Stimulated activated CD4-positive, alpha-beta T cell treated with anti-CD3 and anti-CD28 coated beads, Interleukin-1b, Interleukin-23, amount 100 ng/mL, for 24 hours (primary cell): ENCODE measurements around the gene SMURF2.
A peak's percentile ranks its signal among the peaks of the same experiment; 100 is the strongest.

Source experiments
- DNase-seq, 4 experiments: peaks; one replicate each; pipeline ENCODE4 v3.0.0-alpha.2; 2020; ENCODE audit warnings: low read depth in 4 of 4, low spot score in 1 of 4

The SMURF2 gene

GRCh38 chr17:64504769-64505339, 157.3 kb downstream of the SMURF2 start:
- DNase-seq: no peak

DNA sequence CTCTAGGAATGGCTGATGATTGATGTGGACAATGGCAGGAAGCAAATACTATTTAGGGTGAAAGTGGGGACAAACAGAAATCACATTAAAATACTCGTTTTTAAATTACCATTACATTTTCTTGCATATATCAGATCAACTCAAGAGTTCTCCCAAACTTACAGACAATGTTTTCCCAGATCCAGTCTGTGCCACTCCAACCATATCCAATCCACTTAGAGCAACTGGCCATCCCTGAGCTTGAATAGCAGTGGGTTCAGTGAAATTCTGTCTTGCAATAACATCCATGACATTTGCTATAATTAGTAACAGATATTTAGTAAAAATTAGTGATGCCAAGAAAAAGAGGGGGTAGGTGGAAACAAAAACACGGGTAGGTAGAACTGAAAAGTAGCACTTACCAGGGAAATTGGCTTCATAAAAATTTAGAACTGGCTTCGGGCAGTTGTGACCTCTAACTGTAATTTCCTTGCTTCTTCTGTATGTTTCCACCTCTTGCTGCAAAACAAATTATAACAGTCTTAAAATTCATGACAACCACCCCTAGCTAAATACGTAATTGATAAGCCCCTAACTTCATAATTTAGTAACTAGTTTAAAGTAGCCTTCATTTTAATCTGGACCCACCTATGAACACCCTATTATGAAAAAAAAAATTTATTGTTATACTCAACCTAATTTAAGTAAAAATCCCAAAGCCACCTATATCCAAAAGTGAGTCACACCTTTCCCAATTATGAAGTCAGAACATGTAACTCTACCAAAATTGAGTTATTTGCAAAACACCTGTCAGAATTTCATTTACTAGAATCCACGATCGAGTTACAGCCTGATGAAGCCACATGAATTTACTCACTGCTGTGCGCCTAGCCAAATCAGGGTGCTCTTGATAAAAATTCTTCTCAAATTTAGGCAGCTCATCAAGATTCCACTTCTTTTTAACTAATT, 158.0 kb downstream of the SMURF2 start:
- DNase-seq: no peak

- no peak for DNase-seq
Observed at GRCh38 chr17:64503341-64503740, 158.8 kb downstream of the SMURF2 start.

DNA sequence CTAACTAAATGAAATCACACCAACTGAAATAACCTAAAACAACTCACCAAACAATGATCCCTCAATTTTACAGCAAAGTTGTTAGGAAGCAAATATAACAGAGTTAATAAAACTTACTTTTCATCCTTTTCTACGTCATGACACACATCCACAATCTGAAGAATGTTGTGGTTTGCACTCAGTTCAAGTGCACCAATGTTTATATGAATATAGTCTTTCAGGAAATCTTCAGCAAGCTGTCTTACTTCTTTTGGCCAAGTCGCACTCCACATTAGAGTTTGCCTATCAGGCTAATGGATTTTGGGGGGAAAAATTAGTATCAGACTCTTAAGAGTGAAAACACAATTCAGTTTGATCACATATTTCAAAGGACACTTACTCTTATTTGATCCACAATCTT, 159.3 kb downstream of the SMURF2 start:
- no peak for DNase-seq

DNA sequence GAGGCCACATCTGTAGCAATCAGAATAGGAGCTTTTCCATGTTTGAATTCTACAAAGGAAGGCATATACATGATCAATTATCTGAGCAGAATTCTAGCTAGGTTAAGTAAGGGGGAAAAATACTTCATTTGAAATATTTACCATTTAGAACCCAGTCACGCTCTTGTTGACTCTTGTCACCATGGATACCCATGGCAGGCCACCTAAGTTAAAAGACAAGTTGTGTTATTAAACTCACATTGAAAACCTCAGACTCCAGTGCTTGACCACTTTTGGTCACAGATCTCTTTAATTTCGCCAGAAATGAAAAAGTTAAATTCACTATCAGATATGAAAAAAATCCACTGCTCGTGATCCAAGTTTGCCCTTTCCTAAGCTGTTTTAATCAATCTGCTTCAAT, 160.1 kb downstream of the SMURF2 start:
- no peak for DNase-seq

DNA sequence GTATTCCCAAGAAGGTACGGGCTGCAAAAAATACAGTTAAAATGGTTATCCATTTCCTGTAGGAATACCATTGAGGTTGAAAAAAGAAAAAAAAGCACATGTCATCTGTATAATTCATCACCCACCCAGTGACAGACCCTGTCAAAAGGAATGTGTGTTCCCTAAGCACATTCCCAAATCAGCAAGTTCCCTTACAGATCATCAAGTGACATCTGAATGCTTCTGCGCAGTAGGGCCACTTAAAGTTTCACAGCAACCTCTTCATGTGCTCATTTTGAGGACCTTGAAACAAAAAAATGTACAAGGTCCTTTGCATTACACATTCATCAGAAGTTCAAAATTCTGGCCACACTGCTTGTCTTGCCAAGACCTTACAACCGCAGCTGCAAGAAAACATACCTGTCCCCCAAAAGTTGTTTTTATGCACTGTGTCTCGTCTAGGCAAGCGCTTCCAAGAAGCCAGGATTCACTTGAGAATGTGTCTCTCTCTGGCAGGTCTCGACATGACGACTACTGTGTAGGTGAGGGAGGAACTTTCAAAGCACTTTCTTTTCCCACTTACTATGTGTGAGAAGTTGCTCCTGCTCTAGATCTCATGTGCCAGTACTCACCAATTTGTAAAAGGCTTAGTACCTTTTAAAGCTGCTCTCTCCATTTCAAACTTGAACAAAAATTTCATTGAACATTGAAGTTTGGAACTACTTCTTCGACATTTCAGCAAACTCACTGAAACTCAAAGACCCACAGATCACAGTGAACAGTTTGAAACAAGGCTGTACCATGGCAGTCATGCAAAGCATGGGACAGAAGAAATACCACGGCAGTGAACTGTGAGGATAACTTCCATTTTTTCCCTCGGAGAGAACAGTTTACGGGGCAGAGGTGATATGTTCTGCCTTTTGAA, 161.0 kb downstream of the SMURF2 start:
- DNase-seq: no peak

DNA sequence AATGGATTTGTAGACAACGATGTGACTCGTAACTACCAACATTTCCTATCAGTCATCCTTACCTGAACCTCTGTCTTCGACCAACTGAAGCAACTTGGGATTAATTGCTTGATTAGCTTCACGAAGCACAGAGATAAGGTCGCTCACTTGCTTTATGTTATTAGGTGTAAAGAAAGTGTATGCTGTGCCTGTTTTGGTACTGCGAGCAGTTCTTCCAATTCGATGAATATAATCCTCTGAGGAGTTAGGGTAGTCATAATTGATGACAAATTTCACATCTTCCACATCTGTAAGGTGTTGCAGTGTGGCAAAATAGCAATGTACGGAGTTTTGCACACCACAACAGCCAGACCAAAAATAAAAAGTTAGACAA, 161.6 kb downstream of the SMURF2 start:
- DNase-seq: no peak

GRCh38 chr17:64499805-64500486, 162.2 kb downstream of the SMURF2 start:
- DNase-seq: no peak

DNA sequence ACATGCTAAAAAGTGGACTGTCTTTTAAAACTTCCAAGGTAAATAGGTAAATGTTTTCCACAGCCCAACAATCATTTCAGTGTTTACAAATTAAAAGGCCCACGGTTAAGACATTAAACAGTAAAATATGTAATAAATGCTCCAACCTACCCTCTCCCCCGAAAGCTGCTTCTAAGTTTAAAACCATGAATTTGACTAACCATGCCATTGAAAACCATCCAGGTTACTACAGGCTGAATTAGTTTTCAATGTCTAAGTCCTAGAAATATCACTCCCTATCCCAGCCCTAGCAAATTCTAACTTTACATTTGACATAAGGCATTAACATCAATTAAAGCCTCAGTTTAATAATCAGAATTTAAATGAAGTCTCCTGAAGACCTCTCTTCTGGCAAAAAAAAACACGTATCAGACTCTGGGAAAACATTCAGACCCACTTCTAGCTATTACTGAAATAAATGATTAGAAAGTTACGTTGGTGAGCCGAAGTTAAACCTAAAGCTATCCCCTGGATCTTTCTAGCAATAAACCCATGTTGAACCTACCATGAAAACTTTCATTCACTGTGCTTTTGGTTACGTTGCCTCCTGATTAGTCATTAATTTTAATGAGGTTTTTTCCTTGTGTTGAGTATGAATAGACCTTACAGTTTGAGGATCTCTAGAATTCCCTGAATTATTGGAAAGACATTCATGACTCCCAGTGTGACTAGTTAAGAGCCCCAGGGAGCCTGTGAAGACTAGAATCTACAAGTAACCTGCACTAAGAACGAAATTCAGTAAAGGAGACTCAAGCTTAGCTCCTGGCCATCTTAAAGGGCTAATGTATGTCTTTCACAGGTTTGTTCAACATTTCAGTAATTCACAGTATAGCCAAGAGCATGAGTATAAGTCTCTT, 163.6 kb downstream of the SMURF2 start:
- no peak for DNase-seq

DNA sequence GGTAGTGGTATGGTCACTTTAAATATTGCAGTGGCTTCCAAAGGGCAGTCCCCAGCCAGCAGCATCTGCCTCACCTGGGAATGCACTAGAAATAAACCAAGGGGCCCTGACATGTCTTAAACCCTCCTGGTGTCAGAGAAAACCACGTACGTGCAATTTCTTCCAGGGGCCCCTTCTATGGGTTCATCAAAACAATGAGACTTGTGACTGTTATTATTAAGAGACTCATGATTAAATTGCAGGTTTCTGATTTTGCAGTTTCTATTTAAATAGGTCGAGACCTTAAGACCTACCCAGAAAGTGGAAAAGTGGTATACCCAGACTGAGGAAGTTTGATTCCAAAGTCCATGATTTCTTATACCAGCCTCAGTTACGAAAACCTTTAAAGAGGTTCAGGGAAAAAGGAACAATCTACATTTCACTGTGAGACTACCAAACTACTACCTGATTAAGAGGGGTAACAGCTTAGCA, 164.5 kb downstream of the SMURF2 start:
- DNase-seq: peak in 1 of 4 experiments; percentile 12

- DNase-seq: peak; percentile 84 to 94 (median 92)
Observed at GRCh38 chr17:64496786-64497564, 165.1 kb downstream of the SMURF2 start, which contains the start of gene POLG2. POLG2 (minus strand) TSS chr17:64497054; CDS start chr17:64496968, 86 bp downstream.

DNA sequence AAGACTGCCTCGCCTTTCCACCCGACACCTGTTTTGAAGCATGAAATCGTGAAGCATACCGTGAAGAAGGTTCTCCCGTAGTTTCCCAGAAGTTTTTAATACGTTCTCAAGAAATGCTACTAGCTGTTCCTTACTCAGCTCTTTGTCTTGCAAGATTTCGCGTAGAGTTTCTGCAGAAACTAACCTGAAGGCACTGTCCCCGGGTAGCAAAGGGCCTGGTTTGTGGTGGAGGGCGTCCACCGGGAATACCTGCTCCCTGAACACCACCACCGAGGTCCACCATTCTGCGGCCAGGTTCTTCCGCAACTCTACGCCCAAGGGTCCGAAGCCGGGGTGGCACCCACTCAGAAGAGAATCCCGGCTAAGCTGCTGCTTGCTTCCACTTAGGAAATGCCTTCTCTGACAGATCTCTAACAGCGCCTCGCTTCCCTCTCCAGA, 165.7 kb downstream of the SMURF2 start:
- no peak for DNase-seq
